Measurements from ENCODE around the gene TCF7L1.
"Not testable (repeated sequence)": the region's sequence is repeated elsewhere in the genome, so short reads cannot be mapped to it uniquely, and the experiment has no call there.

Gene TCF7L1

DNA sequence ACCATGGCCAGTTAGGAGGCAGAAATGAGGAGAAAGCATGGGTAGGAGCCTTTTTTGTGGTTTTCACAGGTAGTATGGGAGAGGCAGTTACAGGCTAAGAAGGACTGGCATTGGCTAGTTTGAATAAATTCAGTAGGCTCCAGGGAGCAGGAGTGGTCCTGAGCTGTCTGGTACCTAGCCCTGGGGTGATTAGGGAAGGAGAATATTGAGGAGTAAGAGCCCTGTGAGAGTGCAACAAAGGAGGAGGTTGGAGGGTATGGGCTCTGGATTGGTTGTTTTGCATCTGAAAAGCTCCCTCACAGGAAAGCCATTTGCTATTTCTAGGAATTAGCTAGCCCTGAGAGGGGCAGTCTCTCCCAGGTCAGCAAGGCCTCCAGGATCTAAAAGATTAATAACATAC, 13.3 kb upstream of the TCF7L1 start:
- Histone ChIP-seq H3K9me3 (no peaks in the 10 kb centered on the region), H3K4me1 (ENCODE audit: control insufficient read depth in 1 of 2, insufficient read depth in 1 of 2, low read depth in 1 of 2, low read length in 1 of 2) (no peaks in the 10 kb centered on the region), H3K27ac (no peak overlapping the region), H3K36me3 (no peaks in the 10 kb centered on the region), H3K27me3 (peaks cover 25% of the 10 kb centered on the region), H3K4me3 (ENCODE audit: low read depth in 1 of 2, low read length in 1 of 2) (no peak overlapping the region)
- TF ChIP-seq, protein P1, sequence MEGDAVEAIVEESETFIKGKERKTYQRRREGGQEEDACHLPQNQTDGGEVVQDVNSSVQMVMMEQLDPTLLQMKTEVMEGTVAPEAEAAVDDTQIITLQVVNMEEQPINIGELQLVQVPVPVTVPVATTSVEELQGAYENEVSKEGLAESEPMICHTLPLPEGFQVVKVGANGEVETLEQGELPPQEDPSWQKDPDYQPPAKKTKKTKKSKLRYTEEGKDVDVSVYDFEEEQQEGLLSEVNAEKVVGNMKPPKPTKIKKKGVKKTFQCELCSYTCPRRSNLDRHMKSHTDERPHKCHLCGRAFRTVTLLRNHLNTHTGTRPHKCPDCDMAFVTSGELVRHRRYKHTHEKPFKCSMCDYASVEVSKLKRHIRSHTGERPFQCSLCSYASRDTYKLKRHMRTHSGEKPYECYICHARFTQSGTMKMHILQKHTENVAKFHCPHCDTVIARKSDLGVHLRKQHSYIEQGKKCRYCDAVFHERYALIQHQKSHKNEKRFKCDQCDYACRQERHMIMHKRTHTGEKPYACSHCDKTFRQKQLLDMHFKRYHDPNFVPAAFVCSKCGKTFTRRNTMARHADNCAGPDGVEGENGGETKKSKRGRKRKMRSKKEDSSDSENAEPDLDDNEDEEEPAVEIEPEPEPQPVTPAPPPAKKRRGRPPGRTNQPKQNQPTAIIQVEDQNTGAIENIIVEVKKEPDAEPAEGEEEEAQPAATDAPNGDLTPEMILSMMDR (IDR thresholded peaks at IDR 0.05): no peak

DNA sequence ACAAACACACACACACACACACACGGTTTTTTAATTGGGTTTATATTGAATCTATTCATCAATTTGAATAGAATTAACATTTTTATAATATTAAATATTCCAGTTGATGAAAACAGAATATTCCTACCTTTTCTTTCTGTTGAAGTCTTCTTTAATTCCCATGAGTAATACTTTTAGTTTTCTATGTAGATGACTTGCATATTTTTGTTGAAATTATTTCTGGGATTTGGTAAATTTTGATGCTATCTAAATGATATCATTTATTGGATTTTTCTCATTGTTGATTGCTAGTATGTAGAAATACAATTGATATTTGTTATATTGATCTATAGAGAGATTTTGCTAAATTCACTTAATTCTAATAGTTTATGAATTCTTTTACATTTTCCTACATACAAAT, 12.8 kb upstream of the TCF7L1 start:
- Histone ChIP-seq H3K27me3 (peaks cover 20% of the 10 kb centered on the region), H3K4me3 (ENCODE audit: low read depth in 1 of 2, low read length in 1 of 2) (no peak overlapping the region), H3K27ac (no peak overlapping the region), H3K36me3 (no peaks in the 10 kb centered on the region), H3K4me1 (ENCODE audit: control insufficient read depth in 1 of 2, insufficient read depth in 1 of 2, low read depth in 1 of 2, low read length in 1 of 2) (no peaks in the 10 kb centered on the region), H3K9me3 (no peaks in the 10 kb centered on the region)
- TF ChIP-seq, protein P1 (IDR thresholded peaks at IDR 0.05): no peak

DNA sequence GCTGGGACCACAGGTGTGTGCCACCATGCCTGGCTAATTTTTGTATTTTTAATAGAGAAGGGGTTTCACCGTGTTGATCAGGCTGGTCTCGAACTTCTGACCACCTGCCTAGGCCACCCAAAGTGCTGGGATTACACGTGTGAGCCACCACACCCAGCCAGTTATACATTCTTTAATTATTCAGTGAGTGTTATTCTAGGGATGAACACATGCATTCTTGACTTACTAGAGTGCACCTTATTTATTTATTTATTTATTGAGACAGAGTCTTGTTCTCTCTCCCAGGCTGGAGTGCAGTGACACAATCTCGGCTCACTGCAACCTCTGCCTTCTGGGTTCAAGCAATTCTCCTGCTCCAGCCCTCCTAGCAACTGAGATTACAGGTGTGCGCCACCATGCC, 6.7 kb upstream of the TCF7L1 start:
- not testable (repeated sequence) for H3K4me3 ChIP-seq (ENCODE audit: low read depth in 1 of 2, low read length in 1 of 2); H3K9me3 ChIP-seq; H3K27ac ChIP-seq; H3K4me1 ChIP-seq (ENCODE audit: control insufficient read depth in 1 of 2, insufficient read depth in 1 of 2, low read depth in 1 of 2, low read length in 1 of 2); H3K36me3 ChIP-seq
- H3K27me3 ChIP-seq: peaks cover 44% of the 10 kb centered on the region

DNA sequence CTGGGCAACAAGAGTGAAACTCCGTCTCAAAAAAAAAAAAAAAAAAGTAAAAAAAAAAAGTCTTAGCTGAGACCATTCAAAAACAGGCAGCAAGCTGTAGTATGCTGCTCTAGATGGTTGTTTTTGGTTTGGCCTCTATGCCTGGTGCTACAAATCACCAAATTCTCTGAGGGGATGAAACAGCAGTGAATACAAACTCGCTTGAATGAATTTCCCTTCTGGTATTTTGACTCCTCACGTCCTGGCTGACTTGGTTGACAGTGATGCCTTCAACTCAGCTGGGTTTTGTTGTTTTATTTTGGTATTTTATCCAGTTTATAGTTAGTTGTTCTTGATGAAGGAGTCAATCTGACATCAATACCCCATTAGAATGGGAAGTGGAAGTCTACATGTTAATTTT, 3.3 kb upstream of the TCF7L1 start:
- Histone ChIP-seq H3K4me1 (ENCODE audit: control insufficient read depth in 1 of 2, insufficient read depth in 1 of 2, low read depth in 1 of 2, low read length in 1 of 2) (peaks cover 13 to 18% of the 10 kb centered on the region in 2 experiments), H3K27me3 (peaks cover 78% of the 10 kb centered on the region), H3K36me3 (no peaks in the 10 kb centered on the region), H3K4me3 (ENCODE audit: low read depth in 1 of 2, low read length in 1 of 2) (no peak overlapping the region), H3K27ac (no peak overlapping the region), H3K9me3 (no peaks in the 10 kb centered on the region)
- TF ChIP-seq, protein P1 (IDR thresholded peaks at IDR 0.05): no peak

DNA sequence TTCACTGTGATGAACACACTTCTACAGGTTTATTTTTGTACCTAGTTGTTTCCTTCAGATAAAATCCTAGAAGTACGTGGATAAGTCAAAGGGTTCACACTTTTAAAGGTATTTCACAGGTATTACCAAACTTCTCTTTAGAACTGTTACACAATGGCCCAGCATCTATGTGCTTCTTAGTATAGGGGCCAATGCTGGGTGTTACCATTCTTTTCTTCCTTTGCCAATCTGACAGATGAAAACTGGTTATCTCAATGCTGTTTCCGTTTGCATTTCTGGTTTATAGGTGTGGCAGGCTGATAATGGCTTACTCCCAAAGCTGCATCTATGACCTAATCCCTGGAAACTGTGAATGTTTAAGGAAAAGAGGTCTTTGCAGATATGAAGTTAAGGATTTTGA, 2.8 kb upstream of the TCF7L1 start:
- Histone ChIP-seq H3K36me3 (no peaks in the 10 kb centered on the region), H3K27ac (no peak overlapping the region), H3K4me1 (ENCODE audit: control insufficient read depth in 1 of 2, insufficient read depth in 1 of 2, low read depth in 1 of 2, low read length in 1 of 2) (peaks cover 13 to 18% of the 10 kb centered on the region in 2 experiments), H3K4me3 (ENCODE audit: low read depth in 1 of 2, low read length in 1 of 2) (no peak overlapping the region), H3K27me3 (peaks cover 84% of the 10 kb centered on the region), H3K9me3 (no peaks in the 10 kb centered on the region)
- TF ChIP-seq, protein P1 (IDR thresholded peaks at IDR 0.05): no peak

DNA sequence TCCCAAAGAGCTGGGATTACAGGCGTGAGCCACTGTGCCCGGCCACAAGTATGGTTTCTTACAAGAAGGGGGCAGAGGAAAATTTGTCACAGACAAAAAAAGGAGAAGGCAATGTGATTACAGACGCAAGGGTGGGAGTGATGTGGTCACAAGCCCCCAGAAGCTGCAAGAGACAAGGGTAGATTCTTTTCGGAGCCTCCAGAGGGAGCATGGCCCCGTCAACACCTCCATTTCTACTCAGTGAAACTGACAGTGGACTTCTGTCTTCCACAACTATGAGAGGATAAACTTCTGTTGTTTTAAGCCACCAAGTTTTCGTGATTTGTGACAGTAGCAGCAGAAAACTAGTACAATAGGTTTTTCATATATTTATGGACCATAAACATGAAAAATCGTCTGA, 2.1 kb upstream of the TCF7L1 start:
- TF ChIP-seq, protein P1 (IDR thresholded peaks at IDR 0.05): no peak
- no peak overlapping the region for H3K4me3 ChIP-seq (ENCODE audit: low read depth in 1 of 2, low read length in 1 of 2)
- H3K27me3 ChIP-seq: peaks cover 91% of the 10 kb centered on the region

More for the DNA sequence above, 2.1 kb upstream of the TCF7L1 start:
- H3K36me3 ChIP-seq: no peaks in the 10 kb centered on the region
- H3K4me1 ChIP-seq (ENCODE audit: control insufficient read depth in 1 of 2, insufficient read depth in 1 of 2, low read depth in 1 of 2, low read length in 1 of 2): peaks cover 13 to 18% of the 10 kb centered on the region in 2 experiments
- H3K9me3 ChIP-seq: no peaks in the 10 kb centered on the region
- H3K27ac ChIP-seq: no peak overlapping the region
